ENCODE data around the gene GUK1.

Gene GUK1

DNA sequence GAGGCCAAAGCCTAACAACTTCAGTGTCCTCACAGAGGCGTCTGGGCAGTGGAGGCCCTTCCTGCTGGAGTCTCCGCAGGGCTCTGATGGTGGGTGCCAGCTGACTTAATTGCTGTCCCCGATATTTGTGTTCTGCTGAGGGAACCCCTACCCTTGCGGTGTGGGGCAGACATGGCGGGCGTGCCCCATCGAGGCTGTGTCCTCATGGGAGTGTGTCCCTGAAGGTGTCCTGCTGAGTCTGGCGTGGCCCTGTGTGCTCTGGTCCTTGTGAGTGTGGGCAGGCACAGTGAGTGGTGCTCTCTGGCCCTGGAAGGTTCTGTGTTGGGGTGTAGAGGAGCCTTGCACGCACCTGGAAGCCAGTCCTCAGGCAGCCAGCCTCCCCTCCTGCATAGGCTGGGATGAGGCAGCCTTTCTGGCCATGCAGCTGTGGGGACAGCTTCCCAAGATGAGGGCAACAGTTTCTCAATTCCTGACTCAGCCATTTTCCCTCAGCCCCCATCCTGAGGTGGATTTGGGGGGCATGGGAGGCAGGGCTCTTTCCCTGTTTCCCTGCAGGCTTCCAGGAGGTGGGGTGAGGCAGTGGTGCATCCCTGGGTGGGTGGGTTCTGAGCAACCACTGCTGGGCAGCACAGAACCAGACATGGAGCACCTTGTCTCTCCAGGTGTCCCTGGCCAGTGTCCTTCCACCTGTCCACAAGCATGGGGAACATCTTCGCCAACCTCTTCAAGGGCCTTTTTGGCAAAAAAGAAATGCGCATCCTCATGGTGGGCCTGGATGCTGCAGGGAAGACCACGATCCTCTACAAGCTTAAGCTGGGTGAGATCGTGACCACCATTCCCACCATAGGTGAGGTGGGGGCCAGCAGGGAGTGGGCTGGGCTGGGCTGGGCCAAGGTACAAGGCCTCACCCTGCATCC lies 43.4 kb upstream of the GUK1 start:
- Histone ChIP-seq H2AFZ (ENCODE audit: low read depth, low read length) (no peak overlapping the region), H3K27me3 (ENCODE audit: control insufficient read depth in 1 of 2, insufficient read depth in 1 of 2, low read length in 2 of 2) (no peaks in the 10 kb centered on the region), H3K4me2 (ENCODE audit: low read length, poor library complexity, severe bottlenecking) (no peak overlapping the region), H3K9ac (ENCODE audit: low read length) (no peak overlapping the region), H2BK120ac (ENCODE audit: low read depth, low read length) (no peak overlapping the region), H3K14ac (ENCODE audit: low read length in 2 of 2) (no peak overlapping the region), H3K4me1 (ENCODE audit: control insufficient read depth, insufficient read depth, low read depth, low read length) (peaks cover 19% of the 10 kb centered on the region), H3K4me3 (ENCODE audit: insufficient read depth in 1 of 2, low read depth in 1 of 2, low read length in 2 of 2) (no peak overlapping the region), H2BK15ac (ENCODE audit: low read depth, poor library complexity, severe bottlenecking) (no peak overlapping the region), H3K18ac (ENCODE audit: low read depth in 1 of 2, low read length in 2 of 2) (no peak overlapping the region), H2AK5ac (ENCODE audit: low read length, severe bottlenecking) (no peak overlapping the region), H3K36me3 (ENCODE audit: control insufficient read depth in 1 of 2, insufficient read depth in 2 of 2, low read depth in 1 of 2, low read length in 2 of 2) (peaks cover 82 to 88% of the 10 kb centered on the region in 2 experiments), H3K4ac (ENCODE audit: low read depth in 1 of 2, low read length in 2 of 2) (no peak overlapping the region), H3K27ac (ENCODE audit: low read length, poor library complexity, severe bottlenecking) (no peak overlapping the region), H2BK12ac (ENCODE audit: low read length in 2 of 2) (no peak overlapping the region), H3K9me3 (ENCODE audit: control insufficient read depth, low read length) (peaks cover 8% of the 10 kb centered on the region), H3K79me1 (replicated peaks; ENCODE audit: low read length, poor library complexity, severe bottlenecking) (peaks cover 2% of the 10 kb centered on the region), H3K23ac (ENCODE audit: low read length in 2 of 2) (no peak overlapping the region), H2BK5ac (ENCODE audit: low read depth, low read length, poor library complexity, severe bottlenecking) (no peak overlapping the region), H4K8ac (ENCODE audit: low read length) (no peak overlapping the region), H4K91ac (ENCODE audit: low read length) (no peak overlapping the region)
- WGBS, result 99% methylated on average over 10 of the region's 13 CpGs
- DNase-seq, result no peak

DNA sequence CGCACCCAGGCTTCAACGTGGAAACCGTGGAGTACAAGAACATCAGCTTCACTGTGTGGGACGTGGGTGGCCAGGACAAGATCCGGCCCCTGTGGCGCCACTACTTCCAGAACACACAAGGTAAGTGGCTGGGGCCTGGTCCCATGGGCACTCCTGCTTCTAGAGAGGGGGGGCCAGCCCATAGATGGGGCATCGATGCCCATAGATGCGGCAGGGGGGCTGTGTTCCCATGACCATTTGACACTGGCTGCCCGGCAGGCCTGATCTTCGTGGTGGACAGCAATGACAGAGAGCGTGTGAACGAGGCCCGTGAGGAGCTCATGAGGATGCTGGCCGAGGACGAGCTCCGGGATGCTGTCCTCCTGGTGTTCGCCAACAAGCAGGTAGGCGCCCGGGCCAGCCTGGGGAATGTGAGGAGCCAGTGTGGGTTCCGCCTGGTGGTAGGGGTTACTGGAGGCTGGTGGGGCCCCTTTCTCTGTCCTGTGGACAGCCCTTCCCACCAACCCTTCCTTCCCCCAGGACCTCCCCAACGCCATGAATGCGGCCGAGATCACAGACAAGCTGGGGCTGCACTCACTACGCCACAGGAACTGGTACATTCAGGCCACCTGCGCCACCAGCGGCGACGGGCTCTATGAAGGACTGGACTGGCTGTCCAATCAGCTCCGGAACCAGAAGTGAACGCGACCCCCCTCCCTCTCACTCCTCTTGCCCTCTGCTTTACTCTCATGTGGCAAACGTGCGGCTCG lies 42.6 kb upstream of the GUK1 start:
- H4K91ac ChIP-seq (ENCODE audit: low read length), result no peak overlapping the region
- no peak overlapping the region for H3K23ac ChIP-seq (ENCODE audit: low read length in 2 of 2)
- H3K36me3 ChIP-seq (ENCODE audit: control insufficient read depth in 1 of 2, insufficient read depth in 2 of 2, low read depth in 1 of 2, low read length in 2 of 2), result peaks cover 81 to 85% of the 10 kb centered on the region in 2 experiments
- WGBS, result 96% methylated on average over 27 of the region's 34 CpGs
- no peak for DNase-seq
- H2BK12ac ChIP-seq (ENCODE audit: low read length in 2 of 2), result no peak overlapping the region
- H2AK5ac ChIP-seq (ENCODE audit: low read length, severe bottlenecking), result no peak overlapping the region
- peaks cover 8% of the 10 kb centered on the region for H3K9me3 ChIP-seq (ENCODE audit: control insufficient read depth, low read length)
- H3K4me2 ChIP-seq (ENCODE audit: low read length, poor library complexity, severe bottlenecking), result no peak overlapping the region
- H3K27ac ChIP-seq (ENCODE audit: low read length, poor library complexity, severe bottlenecking), result no peak overlapping the region
- H3K4me1 ChIP-seq (ENCODE audit: control insufficient read depth, insufficient read depth, low read depth, low read length), result peaks cover 21% of the 10 kb centered on the region
- H3K27me3 ChIP-seq (ENCODE audit: control insufficient read depth in 1 of 2, insufficient read depth in 1 of 2, low read length in 2 of 2), result no peaks in the 10 kb centered on the region
- no peak overlapping the region for H2BK120ac ChIP-seq (ENCODE audit: low read depth, low read length)
- no peak overlapping the region for H2AFZ ChIP-seq (ENCODE audit: low read depth, low read length)
- H2BK5ac ChIP-seq (ENCODE audit: low read depth, low read length, poor library complexity, severe bottlenecking), result no peak overlapping the region
- H3K9ac ChIP-seq (ENCODE audit: low read length), result no peak overlapping the region
- no peak overlapping the region for H3K14ac ChIP-seq (ENCODE audit: low read length in 2 of 2)
- no peak overlapping the region for H3K18ac ChIP-seq (ENCODE audit: low read depth in 1 of 2, low read length in 2 of 2)
- no peak overlapping the region for H2BK15ac ChIP-seq (ENCODE audit: low read depth, poor library complexity, severe bottlenecking)
- H3K4me3 ChIP-seq (ENCODE audit: insufficient read depth in 1 of 2, low read depth in 1 of 2, low read length in 2 of 2), result no peak overlapping the region
- no peak overlapping the region for H4K8ac ChIP-seq (ENCODE audit: low read length)
- H3K4ac ChIP-seq (ENCODE audit: low read depth in 1 of 2, low read length in 2 of 2), result no peak overlapping the region
- peaks cover 5% of the 10 kb centered on the region for H3K79me1 ChIP-seq (replicated peaks; ENCODE audit: low read length, poor library complexity, severe bottlenecking)

DNA sequence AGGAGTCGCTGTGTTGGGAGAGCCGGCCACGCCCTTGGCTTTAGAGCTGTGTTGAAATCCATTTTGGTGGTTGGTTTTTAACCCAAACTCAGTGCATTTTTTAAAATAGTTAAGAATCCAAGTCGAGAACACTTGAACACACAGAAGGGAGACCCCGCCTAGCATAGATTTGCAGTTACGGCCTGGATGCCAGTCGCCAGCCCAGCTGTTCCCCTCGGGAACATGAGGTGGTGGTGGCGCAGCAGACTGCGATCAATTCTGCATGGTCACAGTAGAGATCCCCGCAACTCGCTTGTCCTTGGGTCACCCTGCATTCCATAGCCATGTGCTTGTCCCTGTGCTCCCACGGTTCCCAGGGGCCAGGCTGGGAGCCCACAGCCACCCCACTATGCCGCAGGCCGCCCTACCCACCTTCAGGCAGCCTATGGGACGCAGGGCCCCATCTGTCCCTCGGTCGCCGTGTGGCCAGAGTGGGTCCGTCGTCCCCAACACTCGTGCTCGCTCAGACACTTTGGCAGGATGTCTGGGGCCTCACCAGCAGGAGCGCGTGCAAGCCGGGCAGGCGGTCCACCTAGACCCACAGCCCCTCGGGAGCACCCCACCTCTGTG lies 41.7 kb upstream of the GUK1 start:
- H2AK5ac ChIP-seq (ENCODE audit: low read length, severe bottlenecking), result no peak overlapping the region
- no peak overlapping the region for H3K23ac ChIP-seq (ENCODE audit: low read length in 2 of 2)
- WGBS, result 97% methylated on average over 28 of the region's 28 CpGs
- H3K18ac ChIP-seq (ENCODE audit: low read depth in 1 of 2, low read length in 2 of 2), result no peak overlapping the region
- H4K8ac ChIP-seq (ENCODE audit: low read length), result no peak overlapping the region
- H3K36me3 ChIP-seq (ENCODE audit: control insufficient read depth in 1 of 2, insufficient read depth in 2 of 2, low read depth in 1 of 2, low read length in 2 of 2), result peaks cover 72 to 76% of the 10 kb centered on the region in 2 experiments
- H3K79me1 ChIP-seq (replicated peaks; ENCODE audit: low read length, poor library complexity, severe bottlenecking), result peaks cover 5% of the 10 kb centered on the region
- H3K27me3 ChIP-seq (ENCODE audit: control insufficient read depth in 1 of 2, insufficient read depth in 1 of 2, low read length in 2 of 2), result no peaks in the 10 kb centered on the region
- H3K4me3 ChIP-seq (ENCODE audit: insufficient read depth in 1 of 2, low read depth in 1 of 2, low read length in 2 of 2), result peak overlapping the region in 1 of 2 experiments; percentile 32
- H3K4me2 ChIP-seq (ENCODE audit: low read length, poor library complexity, severe bottlenecking), result no peak overlapping the region
- H3K27ac ChIP-seq (ENCODE audit: low read length, poor library complexity, severe bottlenecking), result no peak overlapping the region
- DNase-seq, result no peak
- H2BK12ac ChIP-seq (ENCODE audit: low read length in 2 of 2), result no peak overlapping the region
- H3K9ac ChIP-seq (ENCODE audit: low read length), result no peak overlapping the region
- no peak overlapping the region for H3K4ac ChIP-seq (ENCODE audit: low read depth in 1 of 2, low read length in 2 of 2)
- H2BK5ac ChIP-seq (ENCODE audit: low read depth, low read length, poor library complexity, severe bottlenecking), result no peak overlapping the region
- H2BK15ac ChIP-seq (ENCODE audit: low read depth, poor library complexity, severe bottlenecking), result no peak overlapping the region
- peaks cover 8% of the 10 kb centered on the region for H3K9me3 ChIP-seq (ENCODE audit: control insufficient read depth, low read length)
- no peak overlapping the region for H3K14ac ChIP-seq (ENCODE audit: low read length in 2 of 2)
- no peak overlapping the region for H2AFZ ChIP-seq (ENCODE audit: low read depth, low read length)
- H3K4me1 ChIP-seq (ENCODE audit: control insufficient read depth, insufficient read depth, low read depth, low read length), result peaks cover 20% of the 10 kb centered on the region
- no peak overlapping the region for H4K91ac ChIP-seq (ENCODE audit: low read length)
- H2BK120ac ChIP-seq (ENCODE audit: low read depth, low read length), result no peak overlapping the region

DNA sequence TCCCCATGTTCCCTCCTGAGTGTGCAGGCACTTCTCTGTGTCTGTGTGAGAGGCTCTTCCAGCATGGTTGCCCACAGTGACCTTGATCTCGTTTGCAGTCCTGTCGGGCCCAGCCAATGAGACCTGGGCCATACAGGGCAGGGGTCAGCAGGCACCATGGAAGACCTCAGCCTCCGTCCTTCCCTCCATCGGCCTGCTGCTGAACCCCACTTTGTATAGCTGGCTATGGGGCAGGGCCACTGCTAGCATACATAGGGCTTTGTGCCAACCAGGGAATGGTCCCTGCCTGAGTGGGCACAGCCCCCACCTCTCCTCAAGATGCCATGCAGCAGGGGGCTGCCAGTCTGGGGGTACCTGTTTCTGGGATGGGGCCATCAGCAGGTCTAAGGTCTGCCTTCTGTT lies 40.7 kb upstream of the GUK1 start:
- H3K4me3 ChIP-seq (ENCODE audit: insufficient read depth in 1 of 2, low read depth in 1 of 2, low read length in 2 of 2), result no peak overlapping the region
- no peak overlapping the region for H3K9ac ChIP-seq (ENCODE audit: low read length)
- no peak overlapping the region for H3K27ac ChIP-seq (ENCODE audit: low read length, poor library complexity, severe bottlenecking)
- no peak overlapping the region for H2AK5ac ChIP-seq (ENCODE audit: low read length, severe bottlenecking)
- no peak for DNase-seq
- peaks cover 6% of the 10 kb centered on the region for H3K9me3 ChIP-seq (ENCODE audit: control insufficient read depth, low read length)
- H3K4me2 ChIP-seq (ENCODE audit: low read length, poor library complexity, severe bottlenecking), result no peak overlapping the region
- no peak overlapping the region for H3K18ac ChIP-seq (ENCODE audit: low read depth in 1 of 2, low read length in 2 of 2)
- H2BK5ac ChIP-seq (ENCODE audit: low read depth, low read length, poor library complexity, severe bottlenecking), result no peak overlapping the region
- H4K8ac ChIP-seq (ENCODE audit: low read length), result no peak overlapping the region
- peaks cover 21% of the 10 kb centered on the region for H3K4me1 ChIP-seq (ENCODE audit: control insufficient read depth, insufficient read depth, low read depth, low read length)
- H2BK120ac ChIP-seq (ENCODE audit: low read depth, low read length), result no peak overlapping the region
- H3K27me3 ChIP-seq (ENCODE audit: control insufficient read depth in 1 of 2, insufficient read depth in 1 of 2, low read length in 2 of 2), result no peaks in the 10 kb centered on the region
- H4K91ac ChIP-seq (ENCODE audit: low read length), result no peak overlapping the region
- no peak overlapping the region for H2BK12ac ChIP-seq (ENCODE audit: low read length in 2 of 2)
- peaks cover 5% of the 10 kb centered on the region for H3K79me1 ChIP-seq (replicated peaks; ENCODE audit: low read length, poor library complexity, severe bottlenecking)
- H3K4ac ChIP-seq (ENCODE audit: low read depth in 1 of 2, low read length in 2 of 2), result no peak overlapping the region
- 88% methylated on average over 4 of the region's 4 CpGs for WGBS
- no peak overlapping the region for H2AFZ ChIP-seq (ENCODE audit: low read depth, low read length)
- no peak overlapping the region for H2BK15ac ChIP-seq (ENCODE audit: low read depth, poor library complexity, severe bottlenecking)
- no peak overlapping the region for H3K23ac ChIP-seq (ENCODE audit: low read length in 2 of 2)
- no peak overlapping the region for H3K14ac ChIP-seq (ENCODE audit: low read length in 2 of 2)
- peaks cover 67 to 71% of the 10 kb centered on the region in 2 experiments for H3K36me3 ChIP-seq (ENCODE audit: control insufficient read depth in 1 of 2, insufficient read depth in 2 of 2, low read depth in 1 of 2, low read length in 2 of 2)
